ENCODE measurements around the gene RPS8.
A peak's percentile ranks its signal among the peaks of the same experiment; 100 is the strongest.
"Not testable (repeated sequence)": the region's sequence is repeated elsewhere in the genome, so short reads cannot be mapped to it uniquely, and the experiment has no call there.

Gene RPS8

GRCh38 chr1:44783697-44784093, 8.4 kb downstream of the RPS8 start:
- no peak for DNase-seq

DNA sequence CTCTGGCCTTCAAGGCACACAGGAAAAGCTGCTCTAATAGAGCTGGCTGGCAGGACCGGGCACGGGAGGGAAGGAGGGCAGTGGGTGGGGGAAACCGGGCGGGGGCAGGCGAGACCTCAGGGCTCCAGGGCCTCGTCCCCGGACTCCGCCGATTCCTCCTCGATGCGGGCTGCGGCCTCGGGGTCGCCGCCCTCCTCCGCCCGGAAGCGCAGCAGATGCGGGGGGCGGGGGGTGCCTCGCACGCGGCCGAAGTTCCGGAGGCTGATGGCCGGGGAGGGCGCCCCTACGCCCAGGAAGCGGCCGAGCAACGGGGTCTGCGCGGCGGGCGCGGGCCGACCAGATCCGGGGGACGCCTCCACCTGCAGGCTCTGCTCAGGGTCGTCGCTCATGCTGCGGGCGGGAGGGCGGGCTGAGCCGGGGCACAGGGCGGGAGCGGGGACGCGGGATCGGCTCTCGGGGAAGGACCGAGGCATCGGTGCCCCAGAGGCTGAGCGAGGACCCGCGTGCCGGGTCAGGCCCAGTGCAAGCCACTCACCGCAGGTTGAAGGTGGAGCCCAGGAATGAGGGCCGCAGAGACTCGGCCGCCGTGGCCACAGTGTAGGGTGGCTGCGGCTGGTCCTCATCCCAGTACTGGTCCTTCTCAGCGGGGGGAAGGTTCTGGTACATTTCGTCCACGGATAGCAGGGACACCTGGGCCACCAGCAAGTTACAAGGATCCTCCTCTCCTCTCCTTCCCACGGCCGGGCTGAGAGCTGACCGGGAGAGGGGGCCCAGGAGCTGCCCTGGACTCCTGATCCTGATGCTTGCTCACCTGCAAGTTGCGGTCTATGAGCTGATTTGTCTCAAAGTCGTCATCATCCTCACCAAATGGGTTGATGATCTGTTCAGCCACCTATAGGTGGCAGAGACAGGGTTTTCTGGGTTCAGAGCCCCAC, 9.0 kb downstream of the RPS8 start:
- DNase-seq: no peak

DNA sequence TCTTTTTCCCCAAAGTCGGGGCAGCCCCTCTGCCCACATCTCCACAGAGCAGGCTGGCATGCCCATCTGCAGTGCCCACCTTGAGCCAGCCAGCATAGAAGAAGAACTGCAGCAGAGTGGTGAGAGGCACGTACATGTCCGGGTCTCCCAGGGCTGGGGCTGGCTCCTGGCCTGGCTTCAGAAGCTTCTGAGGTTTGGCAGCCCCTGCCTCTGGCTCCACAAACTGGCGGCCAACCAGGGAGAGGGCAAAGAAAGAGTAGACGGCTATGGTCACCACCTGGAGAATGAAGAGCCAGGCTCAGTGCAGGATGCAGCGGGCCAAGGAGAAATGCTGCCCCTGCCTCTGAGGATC, 9.7 kb downstream of the RPS8 start:
- no peak for DNase-seq

DNA sequence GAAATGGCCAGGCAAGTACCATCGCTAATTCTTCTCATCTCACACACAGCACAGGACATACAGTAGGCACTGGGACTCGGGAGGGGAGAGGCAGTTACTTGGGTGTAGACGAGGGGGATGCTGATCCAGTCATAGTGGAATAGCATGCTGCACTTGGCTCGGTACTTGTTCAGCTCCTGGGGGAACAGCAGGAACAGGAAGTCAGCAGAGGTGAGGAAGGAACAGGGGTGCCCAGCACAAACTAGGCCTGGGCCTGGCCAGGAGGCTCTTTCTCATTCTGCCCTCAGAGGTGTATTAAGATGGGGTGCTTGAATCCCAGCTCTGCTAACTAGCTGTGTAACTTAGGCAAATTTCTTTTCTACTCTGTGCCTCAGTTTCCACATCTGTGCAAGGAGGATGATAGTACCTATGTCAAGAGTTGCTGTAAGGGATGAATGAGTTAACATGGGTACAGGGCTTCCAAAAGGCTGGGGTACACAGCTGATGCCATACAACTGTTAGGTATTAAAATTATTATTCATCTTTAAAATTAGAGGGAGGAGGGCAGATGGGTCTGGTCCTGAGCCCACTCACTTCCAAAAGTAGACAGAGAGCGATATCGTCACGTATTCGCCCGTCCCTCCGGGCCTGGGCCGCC, 10.3 kb downstream of the RPS8 start:
- no peak for DNase-seq

GRCh38 chr1:44786138-44786840, 10.9 kb downstream of the RPS8 start:
- DNase-seq: peak; percentile 56

DNA sequence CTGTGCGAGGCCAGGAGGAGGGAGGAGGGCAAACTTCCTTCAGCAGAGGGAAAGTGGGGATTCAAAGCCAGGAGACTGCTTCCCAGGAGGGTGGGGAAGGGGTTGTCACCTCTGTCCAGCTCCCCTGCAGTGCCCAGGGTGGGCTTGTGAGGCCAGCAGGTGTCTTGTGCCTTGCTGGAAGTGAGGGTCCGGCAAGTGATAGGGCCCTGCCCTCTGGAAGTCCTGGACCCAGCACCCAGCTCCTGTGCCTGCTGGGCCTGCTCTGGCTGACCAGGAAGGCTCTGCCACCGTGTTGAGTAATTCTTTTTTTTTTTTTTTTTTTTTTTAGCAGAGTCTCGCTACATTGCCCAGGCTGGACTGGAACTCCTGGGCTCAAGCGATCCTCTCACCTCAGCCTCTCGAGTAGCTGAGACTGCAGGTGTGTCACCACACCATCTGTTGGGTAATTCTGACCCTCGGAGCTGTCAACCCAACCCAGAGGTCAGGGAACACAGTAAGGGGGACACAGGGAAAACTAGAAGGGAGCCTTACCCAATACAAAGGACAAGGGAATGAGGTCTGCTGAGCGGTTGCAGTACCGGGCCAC, 11.6 kb downstream of the RPS8 start:
- no peak for DNase-seq

GRCh38 chr1:44787506-44787905, 12.2 kb downstream of the RPS8 start:
- DNase-seq: no peak

DNA sequence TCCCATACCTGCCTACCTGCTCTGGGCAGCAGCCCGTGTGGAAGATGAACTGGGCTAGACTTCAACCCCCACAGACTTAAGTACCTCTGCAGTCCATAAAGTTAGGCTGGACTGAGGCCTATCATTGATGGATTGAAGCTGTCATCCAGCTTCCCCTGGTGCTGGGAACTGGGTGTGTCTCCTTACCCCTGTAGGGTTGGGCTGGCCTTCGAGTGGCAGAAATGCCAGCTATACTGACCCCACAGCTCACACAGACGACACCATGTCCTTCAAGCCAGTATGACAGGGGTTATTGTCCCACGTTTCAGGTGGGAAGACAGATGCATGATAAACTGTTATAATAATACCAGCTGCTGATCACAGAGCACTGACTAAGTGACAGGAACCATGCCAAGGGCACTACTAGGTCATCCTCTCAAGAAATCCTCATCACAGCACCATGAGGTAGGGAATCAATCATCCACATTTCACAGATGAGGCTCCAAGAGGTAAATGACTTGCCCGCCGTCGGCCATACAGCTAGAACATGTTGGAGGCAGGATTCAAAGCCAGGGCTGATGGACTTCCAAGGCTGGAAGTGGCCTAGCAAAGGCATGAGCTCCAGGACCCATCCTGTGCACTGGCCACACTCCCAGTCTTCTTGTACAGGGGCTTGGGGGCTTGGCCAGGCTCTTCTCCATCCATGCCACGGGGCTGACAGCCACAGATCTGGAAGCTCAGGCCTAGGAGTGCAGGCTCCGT, 12.9 kb downstream of the RPS8 start, which contains the start of gene BEST4:
Gene BEST4, minus strand, starts transcription at position 51 of the 741 bp plus-strand sequence. CDS start 465 bp downstream, outside the sequence.
- no peak for DNase-seq

DNA sequence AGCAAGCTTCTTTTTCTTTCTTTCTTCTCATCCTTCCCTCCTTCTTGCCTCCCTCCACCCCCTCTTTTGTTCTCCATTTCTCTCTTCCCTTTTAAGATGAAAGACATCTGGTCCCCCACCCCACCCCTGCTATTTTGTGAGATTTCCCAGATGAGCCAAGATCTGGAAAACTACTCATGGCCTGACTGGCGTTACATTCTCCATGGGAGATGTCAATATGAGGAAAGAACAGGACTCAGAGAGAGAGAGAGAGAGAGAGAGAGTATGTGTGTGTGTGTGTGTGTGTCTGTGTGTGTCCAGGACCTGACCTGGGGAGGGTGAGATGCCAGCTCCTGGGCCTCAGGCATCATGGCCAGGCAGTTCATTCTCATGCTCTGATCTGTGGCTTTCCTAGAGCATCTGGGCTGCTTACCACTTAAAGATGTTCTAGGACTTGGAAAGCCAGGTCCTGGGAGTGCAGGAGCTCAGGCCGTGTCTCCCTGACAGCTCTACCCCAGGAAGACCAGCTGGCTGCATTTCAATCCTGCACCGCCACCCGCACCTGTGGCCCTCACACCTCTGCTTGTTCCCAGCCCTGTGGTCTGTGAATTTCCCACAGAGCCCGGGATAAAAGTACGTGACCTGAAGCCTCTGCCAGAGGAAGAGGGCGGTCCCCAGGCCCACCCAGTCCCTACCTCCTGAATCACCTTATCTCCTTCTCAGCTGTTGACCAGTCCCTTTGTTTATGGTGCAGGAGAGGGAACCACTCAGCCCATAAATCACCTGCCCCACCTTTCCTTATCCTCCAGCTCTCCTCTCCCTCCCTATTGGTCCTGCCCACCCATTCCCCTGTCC, 15.8 kb downstream of the RPS8 start:
- no peak for DNase-seq

- no peak for DNase-seq
Observed at GRCh38 chr1:44792736-44793502, 17.6 kb downstream of the RPS8 start.

DNA sequence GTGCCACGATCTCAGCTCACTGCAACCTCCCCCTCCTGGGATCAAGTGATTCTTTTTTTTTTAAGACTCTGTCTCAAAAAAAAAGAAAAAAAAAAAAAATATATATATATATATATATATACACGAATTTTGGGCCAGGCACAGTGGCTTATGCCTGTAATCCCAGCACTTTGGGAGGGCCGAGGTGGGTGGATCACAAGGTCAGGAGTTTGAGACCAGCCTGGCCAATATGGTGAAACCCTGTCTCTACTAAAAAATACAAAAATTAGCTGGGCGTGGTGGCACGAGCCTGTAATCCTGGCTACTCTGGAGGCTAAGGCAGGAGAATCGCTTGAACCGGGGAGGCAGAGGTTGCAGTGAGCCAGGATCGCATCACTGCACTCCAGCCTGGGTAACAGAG, 22.5 kb downstream of the RPS8 start:
- not testable (repeated sequence) for DNase-seq

DNA sequence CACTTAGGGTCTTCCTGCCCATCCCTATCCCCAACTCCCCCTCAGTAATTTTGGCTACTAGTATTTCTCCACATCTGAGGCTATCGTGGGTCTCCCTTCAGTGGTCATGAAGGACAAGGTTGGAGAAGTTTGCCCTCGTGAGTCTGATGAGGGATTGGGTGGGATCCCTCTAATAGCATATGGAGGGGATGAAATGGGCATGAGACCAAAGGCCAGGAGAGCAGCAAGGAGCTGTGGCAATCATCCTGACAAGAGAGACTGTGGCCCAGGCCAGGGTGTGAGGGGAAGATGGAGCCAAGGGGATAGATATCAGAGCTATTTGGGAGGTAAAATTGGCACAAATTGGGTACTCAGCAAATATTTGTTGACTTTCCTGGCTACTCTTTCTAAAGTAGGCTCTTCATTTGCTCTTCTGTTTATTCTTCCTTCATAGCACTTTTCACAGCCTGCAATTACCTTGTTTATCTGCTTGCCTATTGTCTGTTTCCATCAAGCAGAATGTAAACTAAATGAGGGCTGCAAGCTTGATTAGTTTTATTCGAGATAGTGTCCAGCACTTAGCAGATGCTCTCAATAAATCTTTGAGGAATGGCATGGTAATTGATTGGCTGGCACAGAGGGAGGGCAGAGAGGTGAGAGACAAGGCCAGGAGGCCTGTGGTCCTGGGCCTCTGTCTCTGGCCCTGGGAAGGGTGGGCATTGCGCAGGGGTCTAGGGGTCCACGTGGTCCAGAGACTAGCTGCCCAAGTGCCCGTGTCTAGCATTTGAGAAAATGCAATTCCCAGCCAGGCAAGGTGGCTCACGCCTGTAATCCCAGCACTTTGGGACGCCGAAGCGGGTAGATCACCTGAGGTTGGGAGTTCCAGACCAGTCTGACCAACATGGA, 23.4 kb downstream of the RPS8 start:
- no peak for DNase-seq

DNA sequence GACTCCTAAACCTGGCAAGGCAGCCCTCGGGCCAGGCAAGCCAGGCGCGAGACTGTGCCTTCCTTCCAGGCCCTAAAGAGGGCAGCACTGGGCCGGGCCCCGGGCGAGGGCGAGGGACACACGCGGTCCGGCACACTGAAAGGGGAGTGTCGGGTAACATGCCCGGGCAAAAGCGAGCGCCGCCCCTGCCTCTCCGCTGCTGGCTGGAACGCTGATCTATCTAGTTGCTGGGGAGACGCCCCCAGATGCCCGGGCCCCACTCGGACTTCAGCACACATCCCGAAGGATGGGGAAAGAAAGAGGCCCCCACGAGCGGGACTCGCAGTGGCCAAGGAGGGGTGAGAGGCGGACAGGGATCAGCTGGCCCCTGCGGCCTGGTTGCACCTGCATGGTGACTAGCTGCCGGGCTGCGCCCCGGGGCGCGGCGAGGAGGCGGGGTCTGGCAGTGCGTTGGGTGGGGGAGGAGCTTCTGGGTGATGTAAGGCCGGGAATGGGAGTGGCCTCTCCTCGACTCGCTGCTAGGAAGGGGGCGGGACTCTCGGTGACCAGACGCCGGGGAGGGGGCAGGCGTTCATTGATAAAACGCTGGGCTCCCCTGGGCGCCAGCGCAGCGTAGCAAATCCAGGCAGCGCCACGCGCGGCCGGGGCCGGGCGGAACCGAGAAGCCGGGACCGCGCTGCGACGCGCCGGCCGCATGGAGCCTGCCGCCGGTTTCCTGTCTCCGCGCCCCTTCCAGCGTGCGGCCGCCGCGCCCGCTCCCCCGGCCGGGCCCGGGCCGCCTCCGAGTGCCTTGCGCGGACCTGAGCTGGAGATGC, 24.6 kb downstream of the RPS8 start, which contains the start of gene PLK3:
Gene PLK3, plus strand, starts transcription at position 608 of the 815 bp plus-strand sequence. Its CDS starts 87 bp downstream, at position 695.
- peak; percentile 96 for DNase-seq

DNA sequence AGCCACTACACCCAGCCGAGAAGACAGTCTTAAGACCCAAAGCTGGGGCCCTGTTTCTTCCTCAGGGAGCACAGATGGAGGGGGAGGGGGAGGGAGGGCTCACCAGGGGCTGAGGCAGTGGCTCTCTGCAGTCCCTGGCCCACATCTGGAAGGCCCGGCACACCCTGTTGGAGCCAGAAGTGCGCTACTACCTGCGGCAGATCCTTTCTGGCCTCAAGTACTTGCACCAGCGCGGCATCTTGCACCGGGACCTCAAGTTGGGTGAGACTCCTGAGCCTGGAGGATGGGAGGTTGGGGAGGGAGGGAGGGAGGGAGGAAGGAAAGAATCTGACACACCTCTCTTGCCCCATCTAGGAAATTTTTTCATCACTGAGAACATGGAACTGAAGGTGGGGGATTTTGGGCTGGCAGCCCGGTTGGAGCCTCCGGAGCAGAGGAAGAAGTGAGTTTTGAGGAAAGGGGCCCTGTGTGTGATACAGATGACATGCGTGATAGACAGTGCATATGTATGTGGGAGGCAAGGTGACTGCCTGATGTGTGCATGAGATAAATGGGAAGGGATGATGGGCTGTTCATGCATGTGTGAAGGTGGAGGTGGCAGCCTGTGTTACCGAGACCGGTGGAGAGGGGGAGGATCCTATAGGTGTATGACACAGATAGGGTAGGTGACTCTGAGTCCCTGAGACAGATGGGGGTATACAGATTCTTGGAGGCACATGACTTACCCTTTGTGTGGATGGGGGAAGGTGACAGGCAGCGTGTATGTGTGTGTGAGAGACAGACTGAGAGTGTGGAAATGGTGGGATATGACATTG, 26.4 kb downstream of the RPS8 start:
- no peak for DNase-seq

DNA sequence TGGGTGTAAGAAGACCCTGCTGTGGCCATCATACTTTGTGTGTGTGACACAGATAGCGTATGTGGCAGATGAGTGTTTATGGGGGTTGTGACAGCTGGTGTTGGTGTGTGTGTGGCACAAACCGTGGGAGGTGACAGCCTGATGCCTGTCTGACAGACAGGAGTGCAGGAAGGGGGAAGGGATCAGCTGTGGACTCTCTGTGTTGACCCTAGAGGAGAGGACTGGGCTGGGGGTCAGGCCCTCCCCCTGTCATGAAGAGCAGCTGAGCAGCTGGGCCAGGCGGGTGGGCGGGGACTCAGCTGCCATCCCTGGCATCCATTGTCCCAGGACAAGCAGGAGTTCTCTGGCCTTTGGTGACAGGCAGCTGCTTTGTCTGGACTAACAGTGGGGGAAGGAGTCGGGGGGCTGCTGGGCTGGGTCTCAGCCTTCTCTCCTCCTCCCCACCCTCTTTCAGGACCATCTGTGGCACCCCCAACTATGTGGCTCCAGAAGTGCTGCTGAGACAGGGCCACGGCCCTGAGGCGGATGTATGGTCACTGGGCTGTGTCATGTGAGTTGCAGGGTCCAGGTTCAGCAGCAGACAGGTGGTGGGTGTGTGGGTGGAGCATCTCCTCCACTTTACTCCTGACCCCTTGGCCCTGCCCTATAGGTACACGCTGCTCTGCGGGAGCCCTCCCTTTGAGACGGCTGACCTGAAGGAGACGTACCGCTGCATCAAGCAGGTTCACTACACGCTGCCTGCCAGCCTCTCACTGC, 27.1 kb downstream of the RPS8 start:
- no peak for DNase-seq

- DNase-seq: no peak
Observed at GRCh38 chr1:44803062-44803311, 27.6 kb downstream of the RPS8 start.
